ENCODE results near the gene UNC5C. TPM values are rescaled to one million over a fixed set of nuclear protein-coding genes. Genes with fewer than 3 reads are reported as not detected.

The UNC5C gene
- total RNA-seq, 3 donors from 2014 or later (not counting 1 experiment from before 2014, with no cell fraction given), result not detected

DNA sequence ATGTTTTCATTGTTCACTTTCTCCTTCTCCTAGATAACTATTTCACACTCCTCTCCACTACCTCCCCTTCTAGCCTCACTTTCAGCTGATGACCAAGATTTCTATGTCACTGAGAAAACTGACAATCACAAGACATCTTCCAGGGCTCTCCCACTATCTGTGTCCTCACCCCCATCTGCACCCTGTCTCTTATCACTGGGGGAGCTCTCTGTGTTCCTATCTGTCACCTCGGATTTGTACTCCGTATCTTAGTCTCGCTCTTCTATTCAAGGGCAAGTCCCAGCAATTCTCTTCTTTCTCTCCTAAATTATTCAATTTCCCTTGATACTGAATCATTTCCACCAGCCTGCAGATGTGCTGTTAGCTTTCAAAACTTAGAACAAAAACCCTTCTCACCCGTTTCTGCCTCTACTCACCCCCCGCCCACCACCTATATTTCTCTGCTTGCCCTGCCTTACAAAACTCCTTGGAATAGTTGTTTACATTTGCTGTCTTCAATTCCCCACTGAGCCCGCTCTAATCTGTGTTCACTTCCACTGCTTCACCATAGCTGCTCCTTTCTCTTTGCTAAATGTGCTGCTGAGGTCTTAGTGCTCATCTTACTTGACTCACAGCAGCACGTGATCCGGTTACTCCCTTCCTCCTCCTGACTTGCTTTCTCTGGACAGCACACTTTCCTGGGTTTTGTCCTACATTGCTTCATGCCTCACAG is 293.2 kb downstream of the UNC5C start:
- 91% methylated on average over 8 of the region's 8 CpGs for WGBS (ENCODE audit: insufficient coverage)
- Histone ChIP-seq H3K9me3 (ENCODE audit: control insufficient read depth, insufficient read depth, low read length) (no peaks in the 10 kb centered on the region), H3K4me1 (ENCODE audit: control insufficient read depth, insufficient read depth, low read length) (no peaks in the 10 kb centered on the region), H3K4me3 (ENCODE audit: low read length) (no peak overlapping the region), H3K27me3 (ENCODE audit: control insufficient read depth, insufficient read depth, low read length) (no peaks in the 10 kb centered on the region), H3K27ac (ENCODE audit: low read length) (no peak overlapping the region), H3K36me3 (ENCODE audit: control insufficient read depth, insufficient read depth, low read length) (no peaks in the 10 kb centered on the region)
- TF ChIP-seq, protein P1, sequence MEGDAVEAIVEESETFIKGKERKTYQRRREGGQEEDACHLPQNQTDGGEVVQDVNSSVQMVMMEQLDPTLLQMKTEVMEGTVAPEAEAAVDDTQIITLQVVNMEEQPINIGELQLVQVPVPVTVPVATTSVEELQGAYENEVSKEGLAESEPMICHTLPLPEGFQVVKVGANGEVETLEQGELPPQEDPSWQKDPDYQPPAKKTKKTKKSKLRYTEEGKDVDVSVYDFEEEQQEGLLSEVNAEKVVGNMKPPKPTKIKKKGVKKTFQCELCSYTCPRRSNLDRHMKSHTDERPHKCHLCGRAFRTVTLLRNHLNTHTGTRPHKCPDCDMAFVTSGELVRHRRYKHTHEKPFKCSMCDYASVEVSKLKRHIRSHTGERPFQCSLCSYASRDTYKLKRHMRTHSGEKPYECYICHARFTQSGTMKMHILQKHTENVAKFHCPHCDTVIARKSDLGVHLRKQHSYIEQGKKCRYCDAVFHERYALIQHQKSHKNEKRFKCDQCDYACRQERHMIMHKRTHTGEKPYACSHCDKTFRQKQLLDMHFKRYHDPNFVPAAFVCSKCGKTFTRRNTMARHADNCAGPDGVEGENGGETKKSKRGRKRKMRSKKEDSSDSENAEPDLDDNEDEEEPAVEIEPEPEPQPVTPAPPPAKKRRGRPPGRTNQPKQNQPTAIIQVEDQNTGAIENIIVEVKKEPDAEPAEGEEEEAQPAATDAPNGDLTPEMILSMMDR (IDR thresholded peaks at IDR 0.05), result no peak
- H3K36me3 Mint-ChIP-seq, result no peaks in the 10 kb centered on the region
- H3K9me3 Mint-ChIP-seq, result no peaks in the 10 kb centered on the region
- no peaks in the 10 kb centered on the region for H3K27me3 Mint-ChIP-seq (ENCODE audit: low read depth in 2 of 2)
- no peaks in the 10 kb centered on the region for H3K4me1 Mint-ChIP-seq
- H3K27ac Mint-ChIP-seq, result no peak overlapping the region
- intact Hi-C loops (cut with micrococcal nuclease), result no loop called here
- DNase-seq (no peak), ATAC-seq (no peak)
- H3K4me3 Mint-ChIP-seq, result no peak overlapping the region

DNA sequence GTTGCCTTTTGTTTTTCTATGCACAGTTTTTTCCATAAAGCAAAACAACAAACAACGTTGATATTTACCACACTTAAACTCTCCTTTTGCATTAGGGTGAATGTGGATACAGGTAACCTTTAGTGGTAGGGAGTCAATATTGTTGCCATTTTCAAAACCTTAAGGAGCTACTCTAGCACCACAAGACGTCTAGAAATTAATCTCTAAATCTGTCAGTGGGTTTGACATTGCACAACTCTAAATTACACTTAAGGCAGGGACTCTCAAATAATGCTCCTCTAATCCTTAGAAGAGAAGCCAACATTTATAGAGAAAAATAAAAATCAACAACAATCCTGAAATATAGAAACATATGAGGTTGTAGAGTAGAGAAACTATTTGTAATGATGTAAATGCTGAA is 297.2 kb downstream of the UNC5C start:
- intact Hi-C loops (cut with micrococcal nuclease), result no loop called here
- 100% methylated on average over 1 of the region's 2 CpGs for WGBS (ENCODE audit: insufficient coverage)

DNA sequence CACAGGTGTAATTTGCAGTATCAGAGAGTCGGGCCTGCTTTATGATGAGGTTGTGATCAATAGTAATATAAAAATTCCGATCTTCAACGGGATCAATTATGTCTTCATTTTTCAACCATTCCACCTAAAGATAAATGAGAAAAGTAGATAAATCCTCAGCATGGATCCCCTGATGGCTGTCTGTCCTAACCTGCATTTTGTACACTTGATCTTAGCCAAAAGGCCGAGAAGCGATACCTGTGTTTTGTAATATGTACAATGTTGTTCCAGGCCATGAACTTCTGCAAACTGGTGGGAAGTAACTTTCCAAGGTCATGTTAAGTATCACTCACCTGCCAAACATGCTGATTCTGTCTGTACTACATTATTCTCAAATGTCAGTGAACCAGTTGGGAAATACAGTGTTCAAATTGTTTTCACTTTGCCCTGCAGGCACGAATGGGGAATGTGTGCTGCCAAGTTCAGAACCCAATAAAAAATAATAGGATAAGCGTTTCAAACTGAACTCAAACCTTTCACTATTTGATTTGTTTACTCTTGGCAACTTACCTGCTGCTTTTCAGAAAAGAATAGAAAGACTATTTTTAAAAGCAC is 298.1 kb downstream of the UNC5C start:
- no peak for DNase-seq
- Histone ChIP-seq H3K4me3 (ENCODE audit: low read length) (no peak overlapping the region), H3K4me1 (ENCODE audit: control insufficient read depth, insufficient read depth, low read length) (no peaks in the 10 kb centered on the region), H3K27me3 (ENCODE audit: control insufficient read depth, insufficient read depth, low read length) (no peaks in the 10 kb centered on the region), H3K9me3 (ENCODE audit: control insufficient read depth, insufficient read depth, low read length) (no peaks in the 10 kb centered on the region), H3K27ac (ENCODE audit: low read length) (no peak overlapping the region), H3K36me3 (ENCODE audit: control insufficient read depth, insufficient read depth, low read length) (no peaks in the 10 kb centered on the region)
- 96% methylated on average over 6 of the region's 7 CpGs for WGBS (ENCODE audit: insufficient coverage)
- H3K4me1 Mint-ChIP-seq, result no peaks in the 10 kb centered on the region
- no peaks in the 10 kb centered on the region for H3K27me3 Mint-ChIP-seq (ENCODE audit: low read depth in 2 of 2)
- no peaks in the 10 kb centered on the region for H3K36me3 Mint-ChIP-seq
- no peak overlapping the region for H3K4me3 Mint-ChIP-seq
- no peaks in the 10 kb centered on the region for H3K9me3 Mint-ChIP-seq
- intact Hi-C loops (cut with micrococcal nuclease), result no loop called here
- no peak for ATAC-seq
- TF ChIP-seq, protein P1 (IDR thresholded peaks at IDR 0.05), result no peak
- no peak overlapping the region for H3K27ac Mint-ChIP-seq

More for the DNA sequence above, 297.2 kb downstream of the UNC5C start:
- no peak overlapping the region for H3K27ac Mint-ChIP-seq
- Histone ChIP-seq H3K4me3 (ENCODE audit: low read length) (no peak overlapping the region), H3K9me3 (ENCODE audit: control insufficient read depth, insufficient read depth, low read length) (no peaks in the 10 kb centered on the region), H3K27ac (ENCODE audit: low read length) (no peak overlapping the region), H3K27me3 (ENCODE audit: control insufficient read depth, insufficient read depth, low read length) (no peaks in the 10 kb centered on the region), H3K36me3 (ENCODE audit: control insufficient read depth, insufficient read depth, low read length) (no peaks in the 10 kb centered on the region), H3K4me1 (ENCODE audit: control insufficient read depth, insufficient read depth, low read length) (no peaks in the 10 kb centered on the region)
- no peak overlapping the region for H3K4me3 Mint-ChIP-seq
- H3K9me3 Mint-ChIP-seq, result no peaks in the 10 kb centered on the region
- ATAC-seq (no peak), DNase-seq (no peak)
- no peaks in the 10 kb centered on the region for H3K4me1 Mint-ChIP-seq
- TF ChIP-seq, protein P1 (IDR thresholded peaks at IDR 0.05), result no peak
- H3K27me3 Mint-ChIP-seq (ENCODE audit: low read depth in 2 of 2), result no peaks in the 10 kb centered on the region
- H3K36me3 Mint-ChIP-seq, result no peaks in the 10 kb centered on the region
